Type B pancreatic cell (in vitro differentiated cells): ENCODE measurements around the gene ZFR. TPM values are rescaled to one million over a fixed set of nuclear protein-coding genes. Genes with fewer than 3 reads are reported as not detected.

Experiments used
- DNase-seq: peaks from one replicate; pipeline ENCODE4 v3.0.0; 2021; ENCODE audit warnings: mixed read lengths; ENCODE audit not compliant: unreplicated experiment; ENCODE audit errors: extremely low spot score
- H3K27ac Mint-ChIP-seq: 2 replicates; pipeline ENCODE4 v1.8.0; 2021; ENCODE audit warnings: mild to moderate bottlenecking, mixed read lengths
- H3K27me3 Mint-ChIP-seq: 2 replicates; pipeline ENCODE4 v1.8.0; 2021; ENCODE audit warnings: mixed read lengths
- H3K36me3 Mint-ChIP-seq: 2 replicates; pipeline ENCODE4 v1.8.0; 2021; ENCODE audit warnings: mixed read lengths
- H3K4me1 Mint-ChIP-seq: one replicate; pipeline ENCODE4 v1.8.0; 2021; ENCODE audit warnings: mixed read lengths; ENCODE audit not compliant: unreplicated experiment
- H3K4me3 Mint-ChIP-seq: 2 replicates; pipeline ENCODE4 v1.8.0; 2021; ENCODE audit warnings: mild to moderate bottlenecking, mixed read lengths
- H3K9me3 Mint-ChIP-seq: 2 replicates; pipeline ENCODE4 v1.8.0; 2021; ENCODE audit warnings: mixed read lengths
- CTCF ChIP-seq: fragments of 200-600 bp; sonication (generic); conservative IDR thresholded peaks from 2 replicates; pipeline ENCODE4 v1.5.0; 2021; ENCODE audit warnings: antibody characterized with exemption, mild to moderate bottlenecking
- total RNA-seq: library from RNA; stranded (reverse); gene quantifications from 2 replicates; pipeline ENCODE4 v1.2.1, GENCODE V29; 2021; ENCODE audit warnings: low replicate concordance

ZFR gene
- total RNA-seq, 1 donor from 2014 or later = 67.1 TPM

DNA sequence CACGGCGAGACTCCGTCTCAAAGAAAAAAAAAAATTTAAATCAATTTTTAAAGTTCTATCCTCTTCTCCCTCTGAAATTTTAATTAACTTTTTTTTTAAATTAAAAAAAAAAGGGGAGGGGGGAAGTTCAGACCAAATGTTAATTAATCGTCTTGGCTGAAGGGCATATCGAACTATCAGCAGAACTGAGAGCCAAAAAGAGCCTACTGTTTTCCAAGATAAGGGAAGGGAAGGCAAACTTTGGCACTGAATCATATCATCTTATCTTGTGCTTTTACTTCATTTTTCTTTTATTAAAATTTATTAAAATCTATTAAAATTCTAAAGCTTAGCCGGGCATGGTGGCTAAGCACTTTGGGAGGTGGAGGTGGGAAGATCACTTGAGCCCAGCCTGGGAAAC lies 85.9 kb downstream of the ZFR start:
- Mint-ChIP-seq H3K4me1 (no peaks in the 10 kb centered on the region), H3K4me3 (no peak overlapping the region), H3K27me3 (no peaks in the 10 kb centered on the region), H3K27ac (no peak overlapping the region), H3K36me3 (peaks cover 37% of the 10 kb centered on the region), H3K9me3 (no peaks in the 10 kb centered on the region)
- no peak for DNase-seq
- no peak for TF ChIP-seq CTCF

- no peak overlapping the region for H3K27ac Mint-ChIP-seq
- H3K4me3 Mint-ChIP-seq = no peak overlapping the region
- DNase-seq = no peak
- H3K27me3 Mint-ChIP-seq = no peaks in the 10 kb centered on the region
- peaks cover 31% of the 10 kb centered on the region for H3K36me3 Mint-ChIP-seq
- H3K9me3 Mint-ChIP-seq = no peaks in the 10 kb centered on the region
- TF ChIP-seq CTCF = no peak
- H3K4me1 Mint-ChIP-seq = no peaks in the 10 kb centered on the region
Observed at GRCh38 chr5:32357658-32358057, 86.9 kb downstream of the ZFR start.

DNA sequence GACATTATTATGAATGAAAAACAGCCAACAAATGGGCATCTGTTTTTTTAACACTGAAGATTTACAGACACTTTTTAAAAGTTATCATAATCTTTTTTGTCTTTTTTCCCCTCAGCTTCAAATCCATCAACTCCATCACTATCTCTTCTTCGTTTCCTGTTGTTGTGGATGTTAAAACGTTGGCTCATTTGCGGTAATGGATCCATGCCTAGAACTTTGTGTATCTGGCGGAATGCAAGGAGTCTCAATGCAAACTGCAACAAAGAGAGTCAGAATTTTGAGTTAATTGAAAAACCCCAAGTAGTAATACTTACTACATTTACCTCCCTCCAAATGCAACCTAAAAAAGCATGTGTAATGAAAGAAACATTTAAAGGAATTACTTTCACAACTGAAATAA lies 88.9 kb downstream of the ZFR start:
- DNase-seq = no peak
- no peak overlapping the region for H3K4me3 Mint-ChIP-seq
- no peaks in the 10 kb centered on the region for H3K4me1 Mint-ChIP-seq
- H3K27me3 Mint-ChIP-seq = no peaks in the 10 kb centered on the region
- H3K9me3 Mint-ChIP-seq = no peaks in the 10 kb centered on the region
- TF ChIP-seq CTCF = no peak
- no peak overlapping the region for H3K27ac Mint-ChIP-seq
- H3K36me3 Mint-ChIP-seq = peaks cover 24% of the 10 kb centered on the region

- Mint-ChIP-seq H3K9me3 (peaks cover 5% of the 10 kb centered on the region), H3K36me3 (peaks cover 20% of the 10 kb centered on the region), H3K27ac (no peak overlapping the region), H3K4me3 (no peak overlapping the region), H3K4me1 (no peaks in the 10 kb centered on the region), H3K27me3 (no peaks in the 10 kb centered on the region)
- TF ChIP-seq CTCF = no peak
- DNase-seq = no peak
Observed at GRCh38 chr5:32353420-32353819, 91.1 kb downstream of the ZFR start.

DNA sequence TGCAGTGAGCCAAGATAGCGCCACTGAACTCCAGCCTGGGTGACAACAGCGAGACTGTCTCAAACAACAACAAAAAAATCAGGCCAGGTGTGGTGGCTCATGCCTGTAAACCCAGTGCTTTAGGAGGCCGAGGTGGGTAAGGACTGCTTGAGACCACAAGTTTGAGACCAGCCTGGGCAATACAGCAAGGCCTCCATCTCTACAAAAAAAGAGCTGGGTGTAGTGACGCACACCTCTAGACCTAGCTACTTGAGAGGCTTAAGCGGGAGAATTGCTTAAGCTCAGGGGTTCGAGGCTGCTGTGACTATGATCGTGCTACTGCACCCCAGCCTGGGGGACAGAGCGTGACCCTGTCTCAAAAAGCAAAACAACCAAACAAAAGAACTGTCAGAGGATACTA lies 91.9 kb downstream of the ZFR start:
- Mint-ChIP-seq H3K4me3 (no peak overlapping the region), H3K9me3 (peaks cover 7% of the 10 kb centered on the region), H3K4me1 (no peaks in the 10 kb centered on the region), H3K27me3 (no peaks in the 10 kb centered on the region), H3K27ac (no peak overlapping the region), H3K36me3 (peaks cover 17% of the 10 kb centered on the region)
- no peak for TF ChIP-seq CTCF
- DNase-seq = no peak

GRCh38 chr5:32346869-32347268 lies 97.7 kb downstream of the ZFR start:
- no peaks in the 10 kb centered on the region for H3K4me1 Mint-ChIP-seq
- no peak overlapping the region for H3K4me3 Mint-ChIP-seq
- TF ChIP-seq CTCF = no peak
- no peak overlapping the region for H3K27ac Mint-ChIP-seq
- DNase-seq = no peak
- H3K9me3 Mint-ChIP-seq = peaks cover 11% of the 10 kb centered on the region
- no peaks in the 10 kb centered on the region for H3K27me3 Mint-ChIP-seq
- peaks cover 6% of the 10 kb centered on the region for H3K36me3 Mint-ChIP-seq
